AML-193 (cell line): Measurements from ENCODE around the gene UCK1.

ENCODE experiments used
- DNase-seq, 2 experiments: peaks; one replicate each; lab custom pipeline; 2025; lab: John Stamatoyannopoulos, UW

UCK1 gene

GRCh38 chr9:131496844-131497405 lies 34.1 kb downstream of the UCK1 start:
- DNase-seq: no peak

GRCh38 chr9:131495785-131496184 lies 35.3 kb downstream of the UCK1 start:
- DNase-seq: no peak

- no peak for DNase-seq
Measured at GRCh38 chr9:131494296-131494870, 36.7 kb downstream of the UCK1 start.

GRCh38 chr9:131492070-131492469 lies 39.0 kb downstream of the UCK1 start:
- no peak for DNase-seq

DNA sequence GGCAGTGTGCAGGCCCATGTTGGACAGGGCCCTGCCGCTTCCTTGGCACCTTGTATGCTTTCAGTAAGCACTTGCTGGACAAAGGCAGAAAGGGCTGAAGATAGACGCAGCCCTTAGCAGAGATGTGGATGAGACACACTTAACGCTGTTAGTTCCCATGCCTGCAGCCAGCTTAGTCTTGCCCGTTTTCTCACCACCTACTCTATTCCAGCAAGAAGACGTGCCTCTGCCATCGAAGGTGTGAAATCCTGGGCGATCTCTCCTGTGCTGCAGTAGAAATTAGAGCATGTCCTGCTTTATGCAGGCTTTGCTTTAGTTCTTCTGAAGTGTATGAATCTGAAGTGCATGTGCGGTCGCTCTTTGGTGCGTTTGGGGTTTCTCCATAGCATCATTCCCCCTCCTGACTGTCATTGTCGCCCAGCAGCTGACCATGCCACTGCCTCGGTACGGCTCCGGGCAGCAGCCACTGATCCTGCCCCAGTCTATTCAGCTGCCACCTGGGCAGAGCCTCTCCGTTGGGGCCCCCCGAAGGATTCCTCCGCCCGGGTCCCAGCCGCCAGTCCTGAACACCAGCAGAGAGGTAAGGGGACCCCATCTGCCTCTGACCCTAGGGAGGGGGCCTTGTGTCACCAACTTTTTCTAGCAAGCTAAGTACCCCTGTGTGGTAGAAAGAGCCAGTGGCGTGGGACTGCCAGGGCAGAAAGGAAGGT lies 39.9 kb downstream of the UCK1 start:
- DNase-seq: no peak

DNA sequence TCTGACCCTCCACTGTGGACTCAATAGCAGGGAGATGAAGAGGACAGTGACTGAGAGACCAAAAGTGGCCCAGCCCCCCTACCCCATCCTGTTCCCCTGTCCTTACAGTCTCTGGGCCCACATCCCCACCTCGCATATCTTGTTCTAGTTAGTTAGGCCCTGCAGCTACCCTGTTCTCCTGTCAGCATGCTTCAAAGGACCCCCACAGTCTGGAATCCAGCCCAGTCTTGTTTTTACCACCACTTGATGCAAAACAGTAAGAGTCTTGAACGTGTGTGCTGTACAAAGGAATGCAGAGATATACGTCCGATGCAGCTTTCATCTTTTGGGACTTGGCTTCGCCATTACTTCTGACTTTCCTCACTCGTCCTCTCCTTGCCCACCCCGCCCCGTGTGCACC lies 40.5 kb downstream of the UCK1 start:
- DNase-seq: no peak

GRCh38 chr9:131487621-131488031 lies 43.4 kb downstream of the UCK1 start:
- DNase-seq: no peak

DNA sequence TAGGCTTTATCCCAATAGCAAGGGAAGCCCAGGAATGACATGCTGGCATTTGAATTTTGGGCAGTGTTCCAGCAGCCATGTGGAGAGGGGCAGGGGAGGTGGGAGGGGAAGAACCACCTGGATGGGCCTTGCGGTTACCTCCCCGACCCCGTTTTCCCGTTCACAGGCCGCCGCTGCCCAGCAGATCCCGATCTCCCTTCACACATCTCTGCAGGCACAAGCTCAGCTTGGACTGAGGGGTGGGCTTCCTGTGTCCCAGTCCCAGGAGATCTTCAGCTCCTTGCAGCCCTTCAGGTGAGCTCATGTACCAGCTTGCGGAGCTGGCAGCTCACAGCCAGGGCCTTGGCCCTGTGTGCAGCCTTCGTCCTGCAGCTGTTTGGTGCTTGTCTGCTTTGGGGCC lies 44.1 kb downstream of the UCK1 start:
- no peak for DNase-seq

- DNase-seq: no peak
Measured at GRCh38 chr9:131485728-131486422, 45.2 kb downstream of the UCK1 start.

- DNase-seq: no peak
Measured at GRCh38 chr9:131485206-131485605, 45.9 kb downstream of the UCK1 start.

DNA sequence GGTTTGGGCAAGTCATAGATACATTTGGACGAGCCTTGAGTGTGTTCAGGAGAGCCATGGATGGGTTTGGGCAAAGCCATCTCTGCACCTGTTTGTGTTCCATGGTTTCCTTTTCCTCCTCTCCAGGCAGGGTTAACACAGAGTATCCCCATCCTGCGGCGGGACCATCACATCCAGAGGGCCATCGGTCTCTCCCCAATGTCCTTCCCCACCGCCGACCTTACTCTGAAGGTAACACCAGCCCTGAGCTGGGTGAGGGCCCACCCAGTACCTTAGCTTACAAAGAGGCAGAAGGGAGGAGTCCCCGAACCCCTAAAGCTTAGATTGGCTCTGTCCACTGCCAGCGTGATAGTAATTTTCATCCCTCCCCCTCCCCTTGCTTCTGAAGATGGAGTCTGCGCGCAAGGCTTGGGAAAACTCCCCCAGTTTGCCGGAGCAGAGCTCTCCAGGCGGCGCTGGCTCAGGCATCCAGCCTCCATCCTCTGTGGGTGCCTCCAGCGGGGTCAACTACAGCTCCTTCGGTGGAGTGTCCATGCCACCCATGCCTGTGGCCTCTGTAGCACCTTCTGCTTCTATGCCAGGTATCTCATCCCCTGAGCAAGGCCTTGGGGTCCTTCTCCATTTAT lies 46.4 kb downstream of the UCK1 start:
- no peak for DNase-seq

DNA sequence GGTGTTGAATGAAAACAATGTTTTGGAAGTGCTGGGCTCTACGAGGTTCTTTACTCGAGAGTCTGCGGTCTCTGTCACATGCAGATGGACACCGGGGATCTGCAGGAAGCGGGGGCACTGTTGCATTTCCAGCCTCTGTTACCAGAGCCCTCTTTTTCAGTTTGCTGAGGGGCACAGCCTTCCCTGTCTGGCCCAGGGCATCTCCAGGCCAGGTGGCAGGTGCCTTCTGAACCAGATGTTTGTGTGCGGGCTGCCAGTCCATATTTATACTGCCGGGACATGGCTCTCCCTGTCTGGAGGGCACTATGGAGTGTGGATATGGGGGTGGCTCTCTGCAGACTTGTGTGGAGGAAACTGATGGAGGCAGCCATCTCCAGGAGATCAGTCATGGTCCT lies 47.0 kb downstream of the UCK1 start:
- DNase-seq: no peak

- no peak for DNase-seq
Measured at GRCh38 chr9:131483319-131484050, 47.6 kb downstream of the UCK1 start.

- DNase-seq: no peak
Measured at GRCh38 chr9:131482343-131483006, 48.6 kb downstream of the UCK1 start.

- no peak for DNase-seq
Measured at GRCh38 chr9:131481441-131482342, 49.4 kb downstream of the UCK1 start.

GRCh38 chr9:131480258-131480657 lies 50.8 kb downstream of the UCK1 start:
- DNase-seq: no peak

DNA sequence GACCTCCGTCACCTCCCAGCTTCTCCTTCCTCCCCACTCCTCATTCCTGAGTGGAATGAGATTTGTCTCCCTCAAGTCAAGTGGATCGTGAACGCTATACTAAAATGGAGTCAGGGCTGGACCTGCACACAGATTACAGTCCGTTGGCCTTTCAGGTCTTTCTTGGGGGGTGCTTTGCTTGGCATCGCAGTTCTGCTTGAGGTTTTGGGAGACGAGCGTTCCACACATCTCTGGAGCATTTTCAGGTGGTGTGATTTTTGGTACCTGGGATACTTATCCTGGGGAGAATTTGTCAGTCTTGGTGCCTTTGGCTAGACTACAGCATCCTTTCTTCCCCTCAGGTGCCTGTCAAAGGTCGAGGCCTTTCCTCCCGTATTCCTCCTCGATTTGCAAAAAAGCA lies 52.2 kb downstream of the UCK1 start:
- no peak for DNase-seq

GRCh38 chr9:131478421-131478868 lies 52.6 kb downstream of the UCK1 start:
- no peak for DNase-seq

DNA sequence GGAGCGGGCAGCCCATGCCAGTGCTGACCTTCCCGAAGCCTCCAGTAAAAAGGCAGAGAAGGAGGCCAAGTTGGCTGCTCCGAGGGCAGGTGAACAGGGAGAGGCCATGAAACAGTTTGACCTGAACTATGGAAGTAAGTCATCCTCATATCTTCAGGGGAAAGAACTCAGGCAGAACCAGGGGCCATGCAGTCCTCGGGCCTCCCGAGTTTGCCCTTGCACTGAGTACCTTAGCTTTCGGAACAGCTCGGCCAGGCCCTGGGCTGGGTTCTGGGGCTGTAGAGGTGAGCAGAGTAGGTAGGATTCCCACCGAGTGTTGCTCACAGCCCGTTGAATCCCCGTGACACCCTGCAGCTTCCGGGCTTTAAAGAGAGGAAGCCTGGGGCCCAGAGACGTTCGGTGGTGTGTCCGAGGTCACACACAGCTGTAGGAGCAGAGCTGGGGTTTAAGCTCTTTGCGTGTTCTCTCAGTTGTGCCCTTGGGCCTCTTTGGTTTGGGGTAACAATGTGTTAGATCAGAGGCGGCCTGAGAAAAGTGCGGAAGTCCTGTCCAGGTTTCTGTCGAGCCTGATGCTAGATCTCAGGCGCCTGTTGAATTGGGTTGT lies 53.1 kb downstream of the UCK1 start:
- no peak for DNase-seq

DNA sequence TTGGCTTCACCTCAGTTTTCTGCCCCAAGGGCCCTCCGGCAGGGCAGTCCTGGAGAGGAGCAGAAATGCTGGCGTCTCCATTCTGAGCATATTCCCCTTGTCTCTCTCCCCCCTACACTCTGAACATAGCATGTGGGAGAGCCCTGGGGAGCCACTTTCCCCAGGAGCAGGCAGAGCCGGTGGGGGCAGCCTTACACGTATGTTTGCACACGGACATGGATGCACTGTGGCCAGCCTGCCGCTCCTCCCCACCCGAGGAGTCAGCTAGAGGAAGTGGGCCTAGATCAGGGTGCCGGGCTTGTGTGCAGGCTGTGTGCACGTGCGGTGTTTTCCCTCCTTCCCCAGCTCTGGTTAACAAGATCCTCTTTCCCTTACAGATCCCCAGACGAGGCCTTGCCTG lies 53.7 kb downstream of the UCK1 start:
- DNase-seq: no peak
